Right atrium auricular region (tissue), 2 donors: Measurements from ENCODE around the gene NACC2. TPM values are rescaled to one million over a fixed set of nuclear protein-coding genes. Genes with fewer than 3 reads are reported as not detected.

Experiments used
- DNase-seq: peaks from one replicate; pipeline ENCODE4 v3.0.0-alpha.2; 2019; ENCODE audit warnings: low spot score
- H3K27ac ChIP-seq, 2 donors: fragments of 200-600 bp; sonication (generic); 1 replicate in 1 of 2; 2 replicates in 1 of 2; pipeline ENCODE4 v1.5.1; 2016 to 2019
- H3K27me3 ChIP-seq, 2 donors: fragments of 200-600 bp; sonication (generic); one replicate each; pipeline versions ENCODE4 v1.5.1 to v1.6.0; 2017 to 2019
- H3K36me3 ChIP-seq: fragments of 200-600 bp; sonication (generic); one replicate; pipeline ENCODE4 v1.5.1; 2016
- H3K4me1 ChIP-seq, 2 donors: fragments of 200-600 bp; sonication (generic); one replicate each; pipeline versions ENCODE4 v1.5.1 to v1.6.0; 2017 to 2019
- H3K4me3 ChIP-seq, 2 donors: fragments of 200-600 bp; sonication (generic); 1 replicate in 1 of 2; 2 replicates in 1 of 2; pipeline ENCODE4 v1.5.1; 2017 to 2019; ENCODE audit warnings: mild to moderate bottlenecking in 1 of 2, moderate library complexity in 1 of 2
- H3K9me3 ChIP-seq, 2 donors: fragments of 200-600 bp; sonication (generic); one replicate each; pipeline ENCODE4 v1.5.1; 2019
- CTCF ChIP-seq, 2 donors: fragments of 200-600 bp; sonication (generic); IDR thresholded peaks; one replicate each; pipeline ENCODE4 v1.5.1; 2019; ENCODE audit warnings: antibody characterized with exemption in 2 of 2
- total RNA-seq, 2 donors: library from RNA; depleted of rRNA; stranded (reverse); fragments of >200 nt; gene quantifications; one replicate each; pipeline ENCODE4 v1.1.0, GENCODE V29; 2016

Gene NACC2
- total RNA-seq, 2 donors from 2014 or later: 49.1 to 55.5 TPM

GRCh38 chr9:136060671-136061371, 34.3 kb downstream of the NACC2 start:
- TF ChIP-seq CTCF (IDR thresholded peaks at IDR 0.05): no peak
- H3K27me3 ChIP-seq: no peaks in the 10 kb centered on the region
- DNase-seq: no peak
- H3K9me3 ChIP-seq: no peaks in the 10 kb centered on the region
- H3K4me3 ChIP-seq: no peak overlapping the region
- H3K36me3 ChIP-seq: peaks cover 12% of the 10 kb centered on the region
- peaks cover 0 to 24% of the 10 kb centered on the region in 2 donors for H3K4me1 ChIP-seq
- no peak overlapping the region for H3K27ac ChIP-seq

GRCh38 chr9:136059851-136060670, 35.0 kb downstream of the NACC2 start:
- DNase-seq: no peak
- Histone ChIP-seq H3K4me1 (peaks cover 0 to 32% of the 10 kb centered on the region in 2 donors), H3K36me3 (peaks cover 12% of the 10 kb centered on the region), H3K4me3 (no peak overlapping the region), H3K27me3 (no peaks in the 10 kb centered on the region), H3K9me3 (no peaks in the 10 kb centered on the region), H3K27ac (no peak overlapping the region)
- TF ChIP-seq CTCF (IDR thresholded peaks at IDR 0.05): no peak

- DNase-seq: no peak
- peaks cover 12% of the 10 kb centered on the region for H3K36me3 ChIP-seq
- peaks cover 0 to 39% of the 10 kb centered on the region in 2 donors for H3K4me1 ChIP-seq
- H3K27me3 ChIP-seq: no peaks in the 10 kb centered on the region
- H3K9me3 ChIP-seq: no peaks in the 10 kb centered on the region
- no peak for TF ChIP-seq CTCF (IDR thresholded peaks at IDR 0.05)
- no peak overlapping the region for H3K27ac ChIP-seq
- no peak overlapping the region for H3K4me3 ChIP-seq
Measured at GRCh38 chr9:136059321-136059791, 35.7 kb downstream of the NACC2 start.

GRCh38 chr9:136058801-136059302, 36.2 kb downstream of the NACC2 start:
- Histone ChIP-seq H3K36me3 (peaks cover 12% of the 10 kb centered on the region), H3K27ac (no peak overlapping the region), H3K9me3 (no peaks in the 10 kb centered on the region), H3K4me3 (no peak overlapping the region), H3K27me3 (no peaks in the 10 kb centered on the region), H3K4me1 (peaks cover 0 to 44% of the 10 kb centered on the region in 2 donors)
- TF ChIP-seq CTCF (IDR thresholded peaks at IDR 0.05): no peak
- DNase-seq: no peak

- Histone ChIP-seq H3K36me3 (peaks cover 11% of the 10 kb centered on the region), H3K9me3 (no peaks in the 10 kb centered on the region), H3K27ac (no peak overlapping the region), H3K4me3 (no peak overlapping the region), H3K4me1 (peaks cover 0 to 52% of the 10 kb centered on the region in 2 donors), H3K27me3 (no peaks in the 10 kb centered on the region)
- no peak for DNase-seq
- TF ChIP-seq CTCF (IDR thresholded peaks at IDR 0.05): no peak
Measured at GRCh38 chr9:136058084-136058483, 37.0 kb downstream of the NACC2 start.
